Measurements from ENCODE around the gene CCNQ. TPM values are rescaled to one million over a fixed set of nuclear protein-coding genes. Genes with fewer than 3 reads are reported as not detected.
A peak's percentile ranks its signal among the peaks of the same experiment; 100 is the strongest.

CCNQ gene
- polyA plus RNA-seq, 1 of the 3 experiments (the other 2 are of a cell fraction) = 45.3 TPM

GRCh38 chrX:153593811-153594500 lies 5.0 kb downstream of the CCNQ start:
- TF ChIP-seq TAF1 (IDR thresholded peaks at IDR 0.05; ENCODE audit: borderline replicate concordance, low read depth, low read length) = no peak
- no peak for TF ChIP-seq IRF3 (IDR thresholded peaks at IDR 0.05; ENCODE audit: low read depth, low read length)
- no peak for TF ChIP-seq POLR2AphosphoS5 (IDR thresholded peaks at IDR 0.05; ENCODE audit: low read depth, low read length)
- Histone ChIP-seq H4K20me1 (ENCODE audit: insufficient read depth) (peaks cover 22% of the 10 kb centered on the region; the same call in 1 of the 2 replicates), H3K27ac (ENCODE audit: low read depth in 2 of 2, low read length in 1 of 2) (peak overlapping the region in 1 of 2 experiments; percentile 73; a peak in 2 of 4 replicates), H3K9me3 (no peaks in the 10 kb centered on the region), H3K4me3 (ENCODE audit: low read depth in 2 of 2, low read length in 1 of 2) (no peak overlapping the region), H3K79me2 (ENCODE audit: insufficient read depth) (peaks cover 29% of the 10 kb centered on the region; the same call in 1 of the 2 replicates), H3K9ac (no peak overlapping the region), H3K36me3 (replicated peaks in 1 of 2; ENCODE audit: control insufficient read depth in 1 of 2, insufficient read depth in 2 of 2, low read length in 1 of 2) (peaks cover 0 to 5% of the 10 kb centered on the region in 2 experiments), H3F3A (replicated peaks; ENCODE audit: insufficient read depth) (no peaks in the 10 kb centered on the region), H3K4me1 (ENCODE audit: control insufficient read depth in 1 of 2, insufficient read depth in 2 of 2, low read depth in 1 of 2, low read length in 1 of 2) (peaks cover 0 to 26% of the 10 kb centered on the region in 2 experiments; a peak in 1 of 4 replicates), H3K27me3 (ENCODE audit: insufficient read depth) (peaks cover 41% of the 10 kb centered on the region), H3K4me2 (no peak overlapping the region), H2AFZ (ENCODE audit: low read depth) (no peak overlapping the region), H3K9me2 (no peaks in the 10 kb centered on the region)
- ChIA-PET POLR2A (interaction anchor here (1.0 kb wide), 1 partner anchor 67 kb away, joined by 5 read pairs; no protein-coding TSS in a partner anchor), CTCF (interaction anchor here (0.9 to 2.4 kb wide), 6 partner anchors 39 to 74 kb away, joined by 3 to 8 read pairs (median 4); no protein-coding TSS in a partner anchor)
- no peak for DNase-seq
- 50% methylated on average over 14 of the region's 22 CpGs for WGBS (ENCODE audit: low lambda C conversion rate)

GRCh38 chrX:153592966-153593688 lies 5.8 kb downstream of the CCNQ start:
- Histone ChIP-seq H2AFZ (ENCODE audit: low read depth) (no peak overlapping the region), H3F3A (replicated peaks; ENCODE audit: insufficient read depth) (no peaks in the 10 kb centered on the region), H3K27ac (ENCODE audit: low read depth in 2 of 2, low read length in 1 of 2) (peak overlapping the region in 1 of 2 experiments; percentile 73; a peak in 2 of 4 replicates), H3K4me1 (ENCODE audit: control insufficient read depth in 1 of 2, insufficient read depth in 2 of 2, low read depth in 1 of 2, low read length in 1 of 2) (peaks cover 0 to 26% of the 10 kb centered on the region in 2 experiments; a peak in 1 of 4 replicates), H3K4me3 (ENCODE audit: low read depth in 2 of 2, low read length in 1 of 2) (no peak overlapping the region), H3K4me2 (no peak overlapping the region), H4K20me1 (ENCODE audit: insufficient read depth) (peaks cover 22% of the 10 kb centered on the region; the same call in 1 of the 2 replicates), H3K36me3 (replicated peaks in 1 of 2; ENCODE audit: control insufficient read depth in 1 of 2, insufficient read depth in 2 of 2, low read length in 1 of 2) (peaks cover 0 to 8% of the 10 kb centered on the region in 2 experiments), H3K9me2 (no peaks in the 10 kb centered on the region), H3K27me3 (ENCODE audit: insufficient read depth) (peaks cover 38% of the 10 kb centered on the region), H3K9ac (no peak overlapping the region), H3K79me2 (ENCODE audit: insufficient read depth) (peaks cover 26% of the 10 kb centered on the region; the same call in 1 of the 2 replicates), H3K9me3 (no peaks in the 10 kb centered on the region)
- peak; percentile 83 for DNase-seq
- ChIA-PET POLR2A (interaction anchor here (1.0 kb wide), 2 partner anchors 39 to 66 kb away, joined by 3 to 5 read pairs; no protein-coding TSS in a partner anchor), CTCF (interaction anchor here (0.9 to 2.4 kb wide), 8 partner anchors 14 to 122 kb away, joined by 3 to 8 read pairs (median 4); partner anchors contain the start of gene HAUS7)
- WGBS (ENCODE audit: low lambda C conversion rate) = 32% methylated on average over 6 of the region's 12 CpGs
- TF ChIP-seq TAF1 (IDR thresholded peaks at IDR 0.05; ENCODE audit: borderline replicate concordance, low read depth, low read length) = no peak
- no peak for TF ChIP-seq CHD2 (IDR thresholded peaks at IDR 0.05; ENCODE audit: low read length, partially characterized antibody)
- peak; percentile 91 for TF ChIP-seq MXI1 (IDR thresholded peaks at IDR 0.05; ENCODE audit: low read depth, low read length)
- no peak for TF ChIP-seq POLR2AphosphoS5 (IDR thresholded peaks at IDR 0.05; ENCODE audit: low read depth, low read length)
- no peak for TF ChIP-seq JUND (IDR thresholded peaks at IDR 0.05)
- no peak for TF ChIP-seq IRF3 (IDR thresholded peaks at IDR 0.05; ENCODE audit: low read depth, low read length)
- TF ChIP-seq NFIC (IDR thresholded peaks at IDR 0.05; ENCODE audit: borderline replicate concordance) = no peak
- peak; percentile 71 for TF ChIP-seq GATA2 (CRISPR knock-in tag; IDR thresholded peaks at IDR 0.05)
- no peak for TF ChIP-seq SIN3A (IDR thresholded peaks at IDR 0.05; ENCODE audit: borderline replicate concordance, low read depth, low read length)
- TF ChIP-seq PBX3 (IDR thresholded peaks at IDR 0.05) = no peak
- no peak for TF ChIP-seq USF2 (IDR thresholded peaks at IDR 0.05; ENCODE audit: borderline replicate concordance, low read depth, low read length)
- TF ChIP-seq RXRA (IDR thresholded peaks at IDR 0.05; ENCODE audit: borderline replicate concordance, low read depth) = no peak
- TF ChIP-seq EP300 (IDR thresholded peaks at IDR 0.05; ENCODE audit: borderline replicate concordance in 1 of 2, low read depth in 1 of 2, low read length in 1 of 2) = peak in 1 of 2 experiments; percentile 18; a peak in 1 of 4 replicates
- no peak for TF ChIP-seq SMC3 (IDR thresholded peaks at IDR 0.05; ENCODE audit: low read depth, low read length)
- TF ChIP-seq TEAD4 (IDR thresholded peaks at IDR 0.05; ENCODE audit: borderline replicate concordance, insufficient read depth) = no peak
- TF ChIP-seq ZBTB33 (IDR thresholded peaks at IDR 0.05; ENCODE audit: borderline replicate concordance, low read depth) = no peak
- no peak for TF ChIP-seq ELF1 (IDR thresholded peaks at IDR 0.05)
